Measurements from ENCODE around the gene MRPS6.

GRCh38 chr21:34152500-34152899 lies 79.1 kb downstream of the MRPS6 start:
- TF ChIP-seq CTCF (IDR thresholded peaks at IDR 0.05) (no peak), ZFX (IDR thresholded peaks at IDR 0.05; ENCODE audit: borderline replicate concordance) (no peak)

Measured in 22Rv1 (cell line).